ENCODE data around the gene NAMPT. TPM values are rescaled to one million over a fixed set of nuclear protein-coding genes. Genes with fewer than 3 reads are reported as not detected.

Gene NAMPT
- total RNA-seq, 2 experiments from 2014 or later, result 790 to 812 TPM

DNA sequence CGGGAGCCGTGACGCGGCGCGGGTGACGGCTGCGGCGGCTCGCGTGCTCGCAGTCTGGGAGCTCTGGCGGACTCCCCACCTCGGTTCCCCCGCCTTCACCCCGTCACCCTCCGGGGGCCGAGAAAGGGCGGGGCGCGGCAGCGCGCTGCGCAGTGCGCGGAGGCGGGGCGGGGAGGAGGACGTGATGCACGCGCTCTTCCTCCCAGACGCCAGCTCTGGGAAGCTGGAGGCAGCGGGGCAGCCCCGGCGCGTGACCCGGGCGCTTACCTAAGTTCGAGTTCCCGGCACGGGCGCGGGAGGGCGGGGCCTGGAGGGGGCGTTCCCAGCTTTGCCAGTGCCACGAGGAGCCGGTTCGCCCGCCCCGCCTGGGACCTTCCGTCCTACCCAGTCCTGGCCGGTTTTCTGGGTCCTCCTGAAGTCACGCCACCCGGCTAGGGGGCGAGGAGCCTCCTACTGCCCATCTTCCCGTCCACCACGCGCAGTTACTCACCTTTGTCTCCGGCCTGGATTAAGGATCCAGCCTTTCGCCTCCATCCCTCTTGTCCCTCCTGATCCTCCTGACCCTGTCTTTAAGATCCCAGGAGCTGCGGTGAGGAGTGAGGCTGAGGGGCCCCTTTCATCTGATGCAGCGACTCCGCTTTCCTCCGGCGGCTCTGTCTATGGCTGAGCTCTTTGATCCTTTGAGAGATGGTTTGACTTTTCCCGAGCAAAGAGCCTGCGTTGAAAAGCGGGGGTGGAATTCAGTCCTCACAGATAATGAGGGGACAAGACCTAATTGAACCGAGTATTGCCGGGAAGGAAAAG, 470 bp upstream of the NAMPT start:
- TF ChIP-seq CTCF (IDR thresholded peaks at IDR 0.05), result no peak
- H3K4me1 Mint-ChIP-seq (ENCODE audit: low read depth), result peaks cover 35% of the 10 kb centered on the region

GRCh38 chr7:106283831-106284713, 711 bp downstream of the NAMPT start:
- Mint-ChIP-seq H3K36me3 (ENCODE audit: low read depth) (peaks cover 56% of the 10 kb centered on the region), H3K27ac (peak overlapping the region; percentile 98), H3K4me3 (peak overlapping the region; percentile 88), H3K27me3 (no peaks in the 10 kb centered on the region), H3K4me1 (ENCODE audit: low read depth) (peaks cover 39% of the 10 kb centered on the region), H3K9me3 (peaks cover 2% of the 10 kb centered on the region)
- TF ChIP-seq CTCF (IDR thresholded peaks at IDR 0.05), result no peak
- intact Hi-C loops (cut with micrococcal nuclease), result loop anchor here (5.0 kb wide), 1 partner anchor 143 kb away; no protein-coding TSS in a partner anchor
- ChIA-PET CTCF (interaction anchor here (1.4 to 2.3 kb wide), 4 partner anchors 62 to 178 kb away, joined by 3 to 11 read pairs (median 8); no protein-coding TSS in a partner anchor), POLR2A (interaction anchor here (0.5 to 5.0 kb wide), 30 partner anchors 9 to 885 kb away, joined by 3 to 111 read pairs (median 4); partner anchors contain the start of genes CCDC71L and HBP1)
- peak; percentile 69 for DNase-seq
- peak; percentile 10 for ATAC-seq

More for the DNA sequence above, 470 bp upstream of the NAMPT start:
- ATAC-seq (peak; percentile 85), DNase-seq (peak; percentile 100)
- intact Hi-C loops (cut with micrococcal nuclease), result loop anchor here (5.0 kb wide), 1 partner anchor 197 kb away; no protein-coding TSS in a partner anchor
- Mint-ChIP-seq H3K9me3 (peaks cover 2% of the 10 kb centered on the region), H3K36me3 (ENCODE audit: low read depth) (peaks cover 44% of the 10 kb centered on the region), H3K27ac (peak overlapping the region; percentile 99), H3K4me3 (peak overlapping the region; percentile 88), H3K27me3 (no peaks in the 10 kb centered on the region)
- ChIA-PET CTCF (interaction anchor here (0.6 to 2.3 kb wide), 7 partner anchors 15 to 177 kb away, joined by 3 to 11 read pairs (median 3); no protein-coding TSS in a partner anchor), POLR2A (interaction anchor here (0.6 to 5.0 kb wide), 34 partner anchors 10 to 883 kb away, joined by 3 to 111 read pairs (median 4); partner anchors contain the start of genes CCDC71L and HBP1)

DNA sequence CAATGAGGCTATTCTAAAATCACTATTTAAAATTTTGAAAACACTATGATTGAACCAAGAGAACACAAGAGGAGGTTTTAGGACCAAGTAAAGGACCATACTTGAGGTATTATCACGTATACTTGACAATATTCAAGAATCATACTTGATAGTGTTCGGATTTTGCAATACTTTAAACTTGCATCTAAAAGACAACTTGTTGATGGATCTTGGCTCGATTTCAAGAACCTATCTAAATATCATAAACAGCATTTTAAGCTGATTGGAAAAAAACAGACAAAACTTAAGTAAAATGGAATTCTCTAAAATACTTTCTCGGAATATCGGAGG, 1.3 kb downstream of the NAMPT start:
- ChIA-PET CTCF (no interaction called here), POLR2A (interaction anchor here (0.5 to 5.0 kb wide), 9 partner anchors 8 to 181 kb away, joined by 3 to 111 read pairs (median 14); no protein-coding TSS in a partner anchor)
- intact Hi-C loops (cut with micrococcal nuclease), result loop anchor here (5.0 kb wide), 1 partner anchor 144 kb away; no protein-coding TSS in a partner anchor
- TF ChIP-seq CTCF (IDR thresholded peaks at IDR 0.05), result no peak
- ATAC-seq (no peak), DNase-seq (no peak)
- Mint-ChIP-seq H3K27ac (peak overlapping the region; percentile 96), H3K4me1 (ENCODE audit: low read depth) (peaks cover 43% of the 10 kb centered on the region), H3K9me3 (peaks cover 2% of the 10 kb centered on the region), H3K36me3 (ENCODE audit: low read depth) (peaks cover 60% of the 10 kb centered on the region), H3K27me3 (no peaks in the 10 kb centered on the region), H3K4me3 (peak overlapping the region; percentile 88)

DNA sequence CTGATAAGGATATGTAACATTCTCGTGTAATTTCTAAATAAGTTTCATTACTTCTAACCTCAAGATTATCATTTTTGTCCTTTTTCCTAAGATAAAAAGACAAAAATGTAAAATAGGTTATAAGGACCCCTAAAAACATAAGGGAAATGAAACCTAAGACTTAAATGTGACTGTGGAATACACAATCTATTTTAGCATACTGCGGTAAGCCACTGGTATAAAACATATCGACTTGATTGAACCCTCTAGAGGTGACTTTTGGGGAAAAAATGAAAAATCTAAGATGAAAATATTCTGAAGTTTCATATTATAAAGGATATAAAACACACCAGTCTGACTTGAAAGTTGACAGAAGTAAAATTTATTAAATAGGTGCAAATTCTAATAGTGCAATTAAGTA, 1.9 kb downstream of the NAMPT start:
- peak overlapping the region; percentile 96 for H3K27ac Mint-ChIP-seq
- H3K36me3 Mint-ChIP-seq (ENCODE audit: low read depth), result peaks cover 66% of the 10 kb centered on the region
- peak overlapping the region; percentile 88 for H3K4me3 Mint-ChIP-seq
- TF ChIP-seq CTCF (IDR thresholded peaks at IDR 0.05), result no peak
- no peak for ATAC-seq
- no peak for DNase-seq
- no peaks in the 10 kb centered on the region for H3K27me3 Mint-ChIP-seq
- H3K9me3 Mint-ChIP-seq, result peaks cover 2% of the 10 kb centered on the region
- intact Hi-C loops (cut with micrococcal nuclease), result loop anchor here (5.0 kb wide), 1 partner anchor 144 kb away; no protein-coding TSS in a partner anchor
- peaks cover 43% of the 10 kb centered on the region for H3K4me1 Mint-ChIP-seq (ENCODE audit: low read depth)
- ChIA-PET CTCF (no interaction called here), POLR2A (interaction anchor here (1.6 to 2.3 kb wide), 2 partner anchors 24 to 64 kb away, joined by 4 to 17 read pairs; no protein-coding TSS in a partner anchor)
